ENCODE results near the gene SPTB. TPM values are rescaled to one million over a fixed set of nuclear protein-coding genes. Genes with fewer than 3 reads are reported as not detected.

Gene SPTB
- total RNA-seq, 2 experiments from 2014 or later: 0.03 to 0.08 TPM

- H3K27me3 Mint-ChIP-seq: no peaks in the 10 kb centered on the region
- Histone ChIP-seq H3K4me1 (ENCODE audit: insufficient read depth, low read length) (peaks cover 95% of the 10 kb centered on the region), H3K27me3 (ENCODE audit: control insufficient read depth in 1 of 2, insufficient read depth in 2 of 2, low read length in 2 of 2) (no peaks in the 10 kb centered on the region), H3K27ac (ENCODE audit: low read depth in 1 of 2, low read length in 2 of 2) (no peak overlapping the region), H3K4me3 (ENCODE audit: low read length) (no peak overlapping the region), H3K9me3 (ENCODE audit: control insufficient read depth in 1 of 2, insufficient read depth in 1 of 2, low read length in 2 of 2) (no peaks in the 10 kb centered on the region), H3K36me3 (ENCODE audit: insufficient read depth, low read length) (peaks cover 40% of the 10 kb centered on the region)
- ChIA-PET CTCF (no interaction called here), POLR2A (no interaction called here)
- peaks cover 18% of the 10 kb centered on the region for H3K36me3 Mint-ChIP-seq (ENCODE audit: low read depth)
- no peak for DNase-seq
- intact Hi-C loops (cut with DNase I, micrococcal nuclease): no loop called here
- peaks cover 60% of the 10 kb centered on the region for H3K4me1 Mint-ChIP-seq (ENCODE audit: low read depth)
- H3K4me3 Mint-ChIP-seq: no peak overlapping the region
- H3K27ac Mint-ChIP-seq: no peak overlapping the region
- no peak for TF ChIP-seq CTCF (IDR thresholded peaks at IDR 0.05)
- H3K9me3 Mint-ChIP-seq: no peaks in the 10 kb centered on the region
- no peak for ATAC-seq (ENCODE audit: poor library complexity)
Observed at GRCh38 chr14:64731141-64731581, 148.5 kb downstream of the SPTB start.

GRCh38 chr14:64730681-64731080 lies 149.0 kb downstream of the SPTB start:
- TF ChIP-seq CTCF (IDR thresholded peaks at IDR 0.05): no peak
- POLR2A ChIA-PET: no interaction called here
- CTCF ChIA-PET: no interaction called here
- Histone ChIP-seq H3K9me3 (ENCODE audit: control insufficient read depth in 1 of 2, insufficient read depth in 1 of 2, low read length in 2 of 2) (no peaks in the 10 kb centered on the region), H3K4me1 (ENCODE audit: insufficient read depth, low read length) (peaks cover 95% of the 10 kb centered on the region), H3K4me3 (ENCODE audit: low read length) (no peak overlapping the region), H3K27me3 (ENCODE audit: control insufficient read depth in 1 of 2, insufficient read depth in 2 of 2, low read length in 2 of 2) (no peaks in the 10 kb centered on the region), H3K27ac (ENCODE audit: low read depth in 1 of 2, low read length in 2 of 2) (no peak overlapping the region), H3K36me3 (ENCODE audit: insufficient read depth, low read length) (peaks cover 38% of the 10 kb centered on the region)
- ATAC-seq (ENCODE audit: poor library complexity) (no peak), DNase-seq (no peak)
- Mint-ChIP-seq H3K9me3 (no peaks in the 10 kb centered on the region), H3K27me3 (no peaks in the 10 kb centered on the region), H3K4me1 (ENCODE audit: low read depth) (peaks cover 65% of the 10 kb centered on the region), H3K27ac (no peak overlapping the region), H3K4me3 (no peak overlapping the region), H3K36me3 (ENCODE audit: low read depth) (peaks cover 18% of the 10 kb centered on the region)
- intact Hi-C loops (cut with DNase I, micrococcal nuclease): no loop called here

- no peak for TF ChIP-seq CTCF (IDR thresholded peaks at IDR 0.05)
Observed at GRCh38 chr14:64730061-64730440, 149.7 kb downstream of the SPTB start.

More at GRCh38 chr14:64730061-64730440, 149.7 kb downstream of the SPTB start:
- peak overlapping the region; percentile 28 for H3K27ac Mint-ChIP-seq
- ChIA-PET CTCF (no interaction called here), POLR2A (interaction anchor here (1.0 kb wide), 1 partner anchor 29 kb away, joined by 4 read pairs; no protein-coding TSS in a partner anchor)
- H3K4me1 ChIP-seq (ENCODE audit: insufficient read depth, low read length): peaks cover 95% of the 10 kb centered on the region
- intact Hi-C loops (cut with DNase I, micrococcal nuclease): no loop called here
- DNase-seq (no peak), ATAC-seq (ENCODE audit: poor library complexity) (no peak)
- H3K4me3 Mint-ChIP-seq: peak overlapping the region; percentile 25
- H3K36me3 ChIP-seq (ENCODE audit: insufficient read depth, low read length): peaks cover 38% of the 10 kb centered on the region
- H3K36me3 Mint-ChIP-seq (ENCODE audit: low read depth): peaks cover 18% of the 10 kb centered on the region
- H3K27ac ChIP-seq (ENCODE audit: low read depth in 1 of 2, low read length in 2 of 2): peak overlapping the region in 1 of 2 donors; percentile 29
- no peaks in the 10 kb centered on the region for H3K9me3 Mint-ChIP-seq
- H3K4me1 Mint-ChIP-seq (ENCODE audit: low read depth): peaks cover 65% of the 10 kb centered on the region
- no peaks in the 10 kb centered on the region for H3K27me3 Mint-ChIP-seq
- no peak overlapping the region for H3K4me3 ChIP-seq (ENCODE audit: low read length)
- H3K9me3 ChIP-seq (ENCODE audit: control insufficient read depth in 1 of 2, insufficient read depth in 1 of 2, low read length in 2 of 2): no peaks in the 10 kb centered on the region
- H3K27me3 ChIP-seq (ENCODE audit: control insufficient read depth in 1 of 2, insufficient read depth in 2 of 2, low read length in 2 of 2): no peaks in the 10 kb centered on the region

Data from CD4-positive, alpha-beta T cell (primary cell).